Stimulated activated CD4-positive, alpha-beta T cell treated with anti-CD3 and anti-CD28 coated beads, Interleukin-4, amount 100 ng/mL, for 24 hours (primary cell): ENCODE measurements around the gene CNTRL.
A peak's percentile ranks its signal among the peaks of the same experiment; 100 is the strongest.

ENCODE experiments used
- DNase-seq: peaks from one replicate; pipeline ENCODE4 v3.0.0-alpha.2; 2020

Gene CNTRL

DNA sequence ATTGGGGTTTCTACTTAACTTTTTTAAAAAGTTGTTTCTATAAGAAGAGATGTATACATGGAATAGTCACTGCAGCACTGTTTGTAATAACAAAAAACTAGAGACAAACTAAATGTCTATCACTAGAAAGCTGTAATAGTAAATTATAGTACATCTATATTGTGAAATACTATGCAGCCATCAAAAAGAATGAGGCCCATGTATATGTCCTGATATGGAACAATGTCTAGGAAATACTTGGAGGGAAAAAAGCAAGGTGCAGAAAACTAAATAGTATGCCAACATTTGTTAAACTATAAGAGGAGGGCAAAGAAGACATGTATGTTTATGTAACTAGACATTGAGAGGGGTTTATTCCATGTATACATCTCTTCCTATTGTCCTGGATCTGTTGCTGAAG is 129.9 kb downstream of the CNTRL start:
- DNase-seq: no peak

DNA sequence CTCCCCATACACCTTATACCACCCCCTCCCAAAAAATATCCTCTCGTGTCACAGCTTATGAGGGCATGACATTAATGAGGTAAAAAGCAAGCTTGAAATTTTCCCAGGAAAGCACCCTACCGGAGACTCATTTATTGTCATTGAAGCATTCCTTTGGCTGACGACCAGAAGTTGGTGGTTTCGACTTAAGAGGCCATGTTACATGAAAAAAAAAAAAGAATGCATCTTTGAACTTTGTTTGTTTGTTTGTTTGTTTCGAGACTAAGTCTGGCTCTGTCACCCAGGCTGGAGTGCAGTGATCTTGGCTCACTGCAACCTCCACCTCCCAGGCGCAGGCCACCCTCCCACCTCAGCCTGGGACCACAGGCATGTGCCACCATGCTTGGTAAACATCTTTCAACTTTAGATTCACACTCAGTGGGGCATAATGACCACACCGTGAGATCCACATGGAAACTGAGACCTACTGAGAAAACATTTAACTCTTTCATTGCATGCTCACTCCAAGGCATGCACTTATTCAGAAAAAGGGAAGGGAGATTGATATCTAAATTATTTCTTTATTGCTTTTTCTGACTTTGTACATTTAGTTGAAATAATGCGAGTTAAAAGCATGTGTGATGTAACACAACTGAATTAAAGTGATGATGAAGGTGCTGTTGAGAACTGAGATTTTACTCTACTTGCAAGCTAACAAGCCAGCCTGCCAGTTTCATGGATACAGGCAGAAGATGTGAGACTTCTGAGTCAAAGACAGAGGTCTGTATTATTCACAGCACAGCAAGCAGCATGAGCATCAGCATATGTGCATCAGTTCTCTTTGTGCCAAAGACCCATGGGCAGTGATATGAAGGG is 132.0 kb downstream of the CNTRL start:
- DNase-seq: no peak

DNA sequence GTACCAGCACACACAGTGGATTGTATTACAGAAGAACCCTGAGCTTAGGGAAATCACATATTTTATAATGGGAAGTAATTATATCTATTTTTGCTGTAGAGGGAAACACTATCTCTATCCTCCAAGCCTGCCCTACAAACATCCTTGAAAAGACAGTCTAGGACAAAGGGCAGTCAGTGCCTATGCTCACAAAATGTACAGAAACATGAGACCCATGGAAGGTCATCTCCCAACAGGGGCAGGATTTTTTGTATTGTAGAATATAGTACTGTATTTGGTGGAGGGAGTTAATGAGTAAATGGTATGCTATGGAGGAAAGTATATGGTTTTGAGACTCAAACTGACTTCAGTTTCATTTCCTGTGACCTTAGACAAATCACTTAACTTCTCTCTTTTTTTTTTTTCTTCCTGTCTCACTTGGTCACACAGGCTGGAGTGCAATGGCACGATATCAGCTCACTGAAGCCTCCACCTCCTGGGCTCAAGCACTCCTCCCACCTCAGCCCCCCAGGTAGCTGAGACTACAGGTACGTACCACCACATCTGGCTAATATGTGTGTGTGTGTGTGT is 132.7 kb downstream of the CNTRL start:
- DNase-seq: no peak

- DNase-seq: no peak
These were observed 135.8 kb downstream of the CNTRL start for GRCh38 chr9:121210536-121210935.

DNA sequence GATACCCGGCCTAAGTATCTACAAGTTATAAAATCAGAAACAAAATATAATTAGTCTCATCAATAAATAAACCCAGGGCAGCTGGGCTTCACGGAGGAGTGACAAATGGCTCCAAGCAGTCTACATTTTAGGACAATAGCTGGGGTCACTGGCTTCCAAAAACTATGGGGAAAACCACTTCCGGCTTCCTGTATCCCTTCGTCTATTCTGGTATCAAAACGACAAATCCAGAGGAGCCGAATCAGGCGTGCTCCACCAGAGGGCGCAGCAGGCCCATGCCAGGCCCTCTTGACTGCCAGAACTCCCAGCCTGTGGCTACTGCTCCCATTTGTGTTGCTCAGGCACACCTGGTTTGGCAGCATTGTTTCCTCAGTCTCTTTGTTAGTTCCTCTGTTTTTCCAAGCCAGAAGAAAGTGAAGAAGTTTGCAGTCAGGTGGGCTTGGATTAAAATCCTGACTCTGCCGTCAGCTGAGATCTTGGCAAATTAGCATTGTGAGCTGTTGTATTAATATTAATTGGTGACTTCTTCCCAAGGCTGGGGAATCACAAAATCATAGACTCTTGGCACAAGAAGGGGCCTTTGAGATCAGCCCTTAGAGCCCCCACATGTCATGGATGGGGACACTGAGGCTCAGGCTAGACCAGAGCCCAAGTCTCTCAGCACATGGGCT is 138.5 kb downstream of the CNTRL start:
- peak; percentile 75 for DNase-seq

DNA sequence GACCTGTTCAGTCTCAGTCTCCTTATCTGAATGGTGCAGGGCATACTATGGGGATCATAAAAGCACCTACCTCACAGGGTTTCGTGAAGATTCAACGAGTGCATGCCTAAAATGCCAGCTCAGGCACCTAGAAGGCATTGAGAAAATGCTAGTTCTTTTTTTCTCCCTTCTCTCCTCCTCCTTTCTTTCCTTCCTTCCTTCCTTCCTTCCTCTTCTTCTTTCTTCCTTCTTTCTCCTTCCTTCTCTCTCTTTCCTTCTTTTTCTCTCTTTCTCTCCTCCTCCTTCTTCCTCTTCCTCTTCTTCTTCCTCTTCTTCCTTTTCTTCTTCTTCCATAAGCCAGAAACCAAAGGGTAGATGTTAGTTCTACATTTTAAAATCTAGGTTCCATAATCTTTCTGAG is 139.2 kb downstream of the CNTRL start:
- DNase-seq: no peak

DNA sequence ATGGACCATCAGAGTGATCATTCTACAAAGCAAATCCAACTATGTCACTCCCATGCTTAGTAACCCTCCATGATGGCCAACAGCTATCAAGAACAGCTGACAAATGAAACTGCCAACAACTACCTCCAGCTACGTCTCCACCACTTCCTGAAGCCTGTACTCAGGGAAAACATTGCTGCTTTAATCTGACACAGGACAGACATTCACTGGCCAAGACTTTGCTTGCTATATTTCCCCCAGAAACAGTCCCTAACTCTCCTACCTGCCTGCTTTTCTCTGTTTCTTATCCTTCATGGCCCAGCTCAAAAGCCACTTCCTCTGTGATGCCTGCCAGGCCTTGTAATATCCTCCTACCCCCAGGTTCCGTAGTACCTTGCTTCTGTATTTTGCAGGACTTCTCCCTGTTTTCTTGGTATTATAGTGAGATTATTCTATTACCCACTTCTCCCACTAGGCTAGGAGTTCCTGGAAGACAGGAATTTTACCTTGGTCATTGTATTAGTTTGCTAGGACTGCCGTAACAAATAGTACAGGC is 141.6 kb downstream of the CNTRL start:
- DNase-seq: no peak

GRCh38 chr9:121217609-121218292 is 143.0 kb downstream of the CNTRL start:
- no peak for DNase-seq

DNA sequence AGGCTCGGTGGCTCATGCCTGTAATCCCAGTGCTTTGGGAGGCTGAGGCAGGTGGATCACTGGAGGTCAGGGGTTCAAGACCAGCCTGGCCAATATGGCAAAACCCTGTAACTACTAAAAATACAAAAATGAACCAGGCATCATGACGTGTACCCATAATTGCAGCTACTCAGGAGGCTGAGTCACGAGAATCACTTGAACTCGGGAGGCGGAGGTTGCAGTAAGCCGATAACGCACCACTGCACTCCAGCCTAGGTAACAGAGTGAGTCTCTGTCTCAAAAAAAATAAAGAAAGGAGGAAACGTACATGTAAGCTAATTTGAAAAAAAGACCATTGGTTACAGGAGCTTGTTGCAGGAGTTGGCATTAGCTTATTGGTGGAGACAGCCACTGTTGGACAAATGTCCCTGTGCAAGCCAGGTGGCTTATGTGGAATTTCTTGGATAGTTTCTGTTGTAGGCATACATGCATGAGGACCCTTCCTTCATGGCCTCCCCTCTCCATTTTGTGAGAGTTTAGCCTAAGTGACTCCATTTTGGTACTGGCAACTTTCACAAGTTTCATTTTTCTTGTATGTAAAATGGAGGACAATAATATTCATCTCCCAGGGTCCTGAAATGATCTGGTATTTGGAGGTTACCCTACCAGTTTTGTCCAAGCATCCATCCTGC is 143.7 kb downstream of the CNTRL start:
- DNase-seq: no peak

DNA sequence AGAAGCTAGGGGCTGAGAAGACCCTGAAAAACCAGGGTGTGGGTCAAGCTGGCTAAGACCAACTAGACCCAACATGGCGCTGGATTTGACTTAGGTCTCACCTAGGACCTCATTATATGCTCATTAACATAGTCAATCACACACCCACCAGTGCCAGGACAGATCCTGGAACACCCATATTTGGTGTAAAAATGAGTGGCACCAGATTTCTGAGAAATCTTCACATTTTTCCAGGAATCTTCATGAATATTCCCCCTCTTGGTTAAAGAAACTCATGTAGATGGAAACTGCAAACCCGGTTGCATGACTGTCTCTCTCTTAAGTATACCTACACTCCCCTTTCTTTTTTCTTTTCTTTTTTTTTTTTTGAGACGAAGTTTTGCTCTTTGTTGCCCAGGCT is 144.8 kb downstream of the CNTRL start:
- DNase-seq: no peak

- no peak for DNase-seq
These were observed 146.4 kb downstream of the CNTRL start for GRCh38 chr9:121220996-121221663.

DNA sequence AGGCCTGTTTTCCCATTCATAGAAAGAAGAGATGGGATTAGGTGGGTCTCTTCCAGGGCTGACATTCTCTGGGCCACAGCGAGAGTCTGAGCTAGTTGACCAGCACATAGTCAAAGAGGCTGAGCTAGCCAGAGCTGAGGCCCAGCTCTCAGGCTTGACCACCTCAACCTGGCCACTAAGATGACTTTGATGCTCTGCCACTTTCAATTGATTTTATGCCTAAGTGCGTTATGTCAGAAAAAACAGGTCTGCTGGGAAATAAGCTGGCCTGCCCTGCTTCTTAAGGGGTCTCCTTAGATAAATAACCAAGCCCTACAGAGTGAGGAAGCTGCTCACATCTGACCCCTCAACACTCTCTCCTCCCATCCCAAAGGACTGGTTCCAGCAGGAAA is 146.9 kb downstream of the CNTRL start:
- no peak for DNase-seq

GRCh38 chr9:121222524-121223171 is 147.9 kb downstream of the CNTRL start:
- no peak for DNase-seq

- DNase-seq: no peak
These were observed 150.5 kb downstream of the CNTRL start for GRCh38 chr9:121225240-121225639.

DNA sequence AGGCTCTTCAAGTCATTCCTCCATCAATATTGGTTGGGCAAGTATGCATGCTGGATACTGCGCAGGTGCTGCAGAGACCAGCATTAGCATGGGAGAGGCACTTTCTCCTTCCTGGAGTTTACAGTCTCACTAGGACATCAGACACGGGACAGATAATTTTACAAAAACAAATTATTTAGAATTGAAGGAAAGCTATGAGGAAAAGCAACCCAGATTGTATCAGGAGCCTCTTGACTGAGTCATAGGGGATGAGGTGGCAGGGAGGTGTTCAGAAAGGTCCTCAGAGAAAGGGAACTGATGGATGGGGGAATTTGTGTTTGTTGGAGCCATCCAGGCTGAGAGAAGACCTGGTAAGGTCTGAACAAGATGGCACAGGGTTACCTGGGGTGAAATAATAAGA is 151.4 kb downstream of the CNTRL start:
- DNase-seq: no peak
